ENCODE measurements around the gene DDR2.

DDR2 gene

DNA sequence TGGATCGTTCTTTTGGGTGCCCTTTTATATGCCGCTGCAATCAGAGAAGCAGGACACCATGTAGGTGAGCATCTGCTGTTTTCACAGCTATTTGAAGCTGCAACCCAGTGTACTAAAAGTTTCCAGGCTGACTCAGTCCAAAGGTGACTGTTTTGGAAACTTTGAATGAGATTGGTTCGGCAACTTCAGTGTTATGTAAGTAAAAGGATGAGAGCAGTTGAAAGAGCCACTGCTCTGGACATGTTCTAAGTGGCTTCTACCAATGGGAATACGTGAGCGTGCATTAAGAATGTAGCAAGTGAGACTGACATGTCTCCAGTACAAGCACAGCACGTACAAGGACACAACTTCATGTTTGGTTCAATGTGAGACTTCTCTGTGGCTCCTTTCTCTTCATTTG is 55.6 kb downstream of the DDR2 start:
- no peak for TF ChIP-seq CTCF (IDR thresholded peaks at IDR 0.05; ENCODE audit: insufficient read depth, low read depth, low read length, missing control alignments)
- DNase-seq (ENCODE audit: low read depth) = peak; percentile 25
- H3K4me3 ChIP-seq (ENCODE audit: low read depth, low read length) = no peak overlapping the region

- DNase-seq (ENCODE audit: low read depth) = no peak
- H3K4me3 ChIP-seq (ENCODE audit: low read depth, low read length) = no peak overlapping the region
- TF ChIP-seq CTCF (IDR thresholded peaks at IDR 0.05; ENCODE audit: insufficient read depth, low read depth, low read length, missing control alignments) = no peak
Measured at GRCh38 chr1:162688521-162688920, 56.3 kb downstream of the DDR2 start.

DNA sequence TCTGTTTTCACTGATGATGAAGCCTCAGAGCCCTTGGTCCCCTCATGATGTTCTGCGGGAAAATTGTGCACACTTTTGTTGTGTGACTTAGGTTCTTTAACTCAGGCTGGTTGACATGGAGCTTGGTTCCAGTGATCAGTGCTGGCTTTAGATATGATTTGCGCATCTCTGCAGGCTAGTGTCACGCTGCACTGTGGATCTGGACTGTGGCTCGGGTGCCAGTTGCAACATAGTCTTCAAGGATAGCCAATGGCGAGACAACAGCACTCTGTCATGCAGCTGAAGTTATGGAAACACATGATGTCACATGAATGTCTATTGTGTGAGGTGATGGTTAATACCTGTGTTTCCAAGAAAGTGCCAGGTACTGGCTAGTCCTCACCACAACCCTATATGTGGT is 56.7 kb downstream of the DDR2 start:
- no peak for TF ChIP-seq CTCF (IDR thresholded peaks at IDR 0.05; ENCODE audit: insufficient read depth, low read depth, low read length, missing control alignments)
- no peak for DNase-seq (ENCODE audit: low read depth)
- no peak overlapping the region for H3K4me3 ChIP-seq (ENCODE audit: low read depth, low read length)

DNA sequence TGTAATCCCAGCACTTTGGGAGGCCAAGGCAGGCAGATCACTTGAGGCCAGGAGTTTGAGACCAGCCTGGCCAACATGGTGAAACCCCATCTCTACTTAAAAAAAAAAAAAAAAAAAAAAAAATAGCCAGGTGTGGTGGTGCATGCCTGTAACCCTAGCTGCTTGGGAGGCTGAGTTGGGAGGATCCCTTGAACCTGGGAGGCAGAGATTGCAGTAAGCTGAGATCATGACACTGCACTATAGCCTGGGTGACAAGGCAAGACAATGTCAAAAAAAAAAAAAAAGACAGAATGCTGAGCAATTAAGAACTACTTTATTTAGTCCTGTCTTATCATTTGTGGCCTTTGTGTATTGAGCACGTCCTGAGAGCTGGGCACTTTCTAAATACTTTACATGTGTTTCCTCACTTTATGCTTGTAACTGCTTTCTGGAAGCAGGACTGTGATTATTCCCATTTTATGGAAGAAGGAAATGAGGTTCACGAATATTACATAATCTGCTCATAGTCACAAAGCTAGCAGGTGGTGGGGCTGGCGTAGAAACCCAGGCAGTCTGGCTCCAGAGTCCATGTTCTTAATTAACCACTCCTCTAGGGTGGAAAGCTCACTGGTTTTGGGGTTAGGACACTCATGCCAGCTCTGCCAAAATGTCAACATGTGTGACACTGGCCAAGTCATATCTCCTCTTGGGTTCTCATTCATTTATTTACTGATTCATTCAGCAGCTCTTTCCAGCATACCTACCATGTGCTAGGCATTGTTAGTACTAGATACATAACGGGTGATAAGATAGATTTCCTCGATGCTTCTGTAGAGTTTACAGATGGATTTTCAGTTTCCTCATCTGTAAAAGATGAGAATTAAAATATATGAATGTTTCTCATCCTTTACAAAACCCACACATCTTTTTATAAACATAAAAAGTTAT is 57.7 kb downstream of the DDR2 start:
- no peak for DNase-seq (ENCODE audit: low read depth)
- H3K4me3 ChIP-seq (ENCODE audit: low read depth, low read length) = no peak overlapping the region
- TF ChIP-seq CTCF (IDR thresholded peaks at IDR 0.05; ENCODE audit: insufficient read depth, low read depth, low read length, missing control alignments) = no peak

- no peak for TF ChIP-seq CTCF (IDR thresholded peaks at IDR 0.05; ENCODE audit: insufficient read depth, low read depth, low read length, missing control alignments)
- no peak for DNase-seq (ENCODE audit: low read depth)
- no peak overlapping the region for H3K4me3 ChIP-seq (ENCODE audit: low read depth, low read length)
Measured at GRCh38 chr1:162690672-162691434, 58.6 kb downstream of the DDR2 start.

DNA sequence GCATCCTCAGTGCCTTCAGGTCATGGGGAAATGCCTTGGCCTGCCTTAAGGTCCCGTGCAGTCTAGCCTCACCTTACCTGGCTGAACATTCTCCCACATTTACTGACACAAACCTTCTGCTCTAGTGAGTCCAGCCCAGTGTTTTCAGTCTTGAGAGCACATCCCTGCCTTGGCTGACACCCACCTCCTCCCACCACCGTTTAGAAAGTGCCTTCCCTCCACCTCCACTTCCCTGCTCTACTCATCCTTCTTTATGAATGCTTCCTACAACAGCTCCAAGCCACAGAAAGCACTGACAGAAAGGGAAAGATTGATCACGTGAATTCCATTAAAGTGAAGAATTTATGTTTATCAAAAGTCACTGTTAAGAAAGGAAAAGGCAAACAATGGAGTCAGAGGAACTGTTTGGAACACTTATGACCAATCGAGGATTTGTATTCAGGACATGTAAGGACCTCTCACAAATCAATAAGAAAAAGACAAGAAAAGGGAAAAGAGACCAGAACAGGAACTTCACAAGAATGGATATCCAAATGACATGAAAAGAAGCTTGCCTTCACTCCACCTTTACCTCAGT is 59.8 kb downstream of the DDR2 start:
- no peak overlapping the region for H3K4me3 ChIP-seq (ENCODE audit: low read depth, low read length)
- no peak for TF ChIP-seq CTCF (IDR thresholded peaks at IDR 0.05; ENCODE audit: insufficient read depth, low read depth, low read length, missing control alignments)

More for the DNA sequence above, 59.8 kb downstream of the DDR2 start:
- DNase-seq (ENCODE audit: low read depth) = no peak
